ENCODE results near the gene CAMKK2.

The CAMKK2 gene

DNA sequence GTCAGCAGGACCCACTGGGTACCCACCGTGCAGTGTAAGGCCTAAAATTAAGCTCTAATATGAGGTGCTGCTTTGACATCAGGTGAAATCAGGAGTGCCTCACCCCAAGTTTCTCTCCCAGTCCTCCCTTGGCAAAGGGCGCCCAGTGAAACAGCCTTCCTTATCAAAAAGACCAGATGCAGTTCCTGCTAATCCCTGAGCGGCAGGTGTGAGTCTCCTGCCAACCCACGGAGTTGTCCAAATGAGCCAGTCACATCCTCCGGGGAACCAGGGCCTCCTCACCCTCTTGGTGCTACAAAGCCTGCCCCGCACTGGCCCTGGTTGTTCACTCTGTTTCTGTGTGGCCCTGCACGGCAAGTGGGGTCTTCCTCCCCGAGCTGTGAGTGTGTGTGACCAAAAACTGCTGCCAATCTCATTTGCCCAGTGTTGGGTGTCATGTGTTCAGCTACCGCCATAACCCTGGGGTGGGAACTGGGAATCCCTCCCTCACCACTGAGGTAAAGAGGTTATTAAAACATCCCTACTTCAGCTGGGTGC is 106.8 kb downstream of the CAMKK2 start:
- Histone ChIP-seq H3K36me3 (ENCODE audit: control insufficient read depth in 2 of 2, insufficient read depth in 1 of 2, low read length in 2 of 2) (no peaks in the 10 kb centered on the region), H3K27ac (ENCODE audit: extremely low read depth, low read depth, low read length) (no peak overlapping the region), H3K4me1 (ENCODE audit: control insufficient read depth, insufficient read depth, low read length) (no peaks in the 10 kb centered on the region), H3K9me3 (ENCODE audit: control insufficient read depth, insufficient read depth, low read depth, low read length) (no peaks in the 10 kb centered on the region), H3K4me3 (ENCODE audit: low read depth, low read length) (no peak overlapping the region)
- POLR2A ChIA-PET = interaction anchor here (0.7 kb wide), 1 partner anchor 1294 kb away, joined by 3 read pairs; no protein-coding TSS in a partner anchor
- no peak for TF ChIP-seq FEZF1 (tag by site-specific recombination; IDR thresholded peaks at IDR 0.05)
- TF ChIP-seq, protein P1, sequence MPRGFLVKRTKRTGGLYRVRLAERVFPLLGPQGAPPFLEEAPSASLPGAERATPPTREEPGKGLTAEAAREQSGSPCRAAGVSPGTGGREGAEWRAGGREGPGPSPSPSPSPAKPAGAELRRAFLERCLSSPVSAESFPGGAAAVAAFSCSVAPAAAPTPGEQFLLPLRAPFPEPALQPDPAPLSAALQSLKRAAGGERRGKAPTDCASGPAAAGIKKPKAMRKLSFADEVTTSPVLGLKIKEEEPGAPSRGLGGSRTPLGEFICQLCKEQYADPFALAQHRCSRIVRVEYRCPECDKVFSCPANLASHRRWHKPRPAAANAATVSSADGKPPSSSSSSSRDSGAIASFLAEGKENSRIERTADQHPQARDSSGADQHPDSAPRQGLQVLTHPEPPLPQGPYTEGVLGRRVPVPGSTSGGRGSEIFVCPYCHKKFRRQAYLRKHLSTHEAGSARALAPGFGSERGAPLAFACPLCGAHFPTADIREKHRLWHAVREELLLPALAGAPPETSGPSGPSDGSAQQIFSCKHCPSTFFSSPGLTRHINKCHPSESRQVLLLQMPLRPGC (tag by site-specific recombination; IDR thresholded peaks at IDR 0.05) = no peak
- TF ChIP-seq MYNN (tag by site-specific recombination; IDR thresholded peaks at IDR 0.05; ENCODE audit: borderline replicate concordance) = no peak
- TF ChIP-seq WT1 (tag by site-specific recombination; IDR thresholded peaks at IDR 0.05) = no peak
- TF ChIP-seq ZNF639 (tag by site-specific recombination; IDR thresholded peaks at IDR 0.05) = no peak
- no peak for TF ChIP-seq ZNF677 (tag by site-specific recombination; IDR thresholded peaks at IDR 0.05)
- TF ChIP-seq ZNF561 (tag by site-specific recombination; IDR thresholded peaks at IDR 0.05; ENCODE audit: borderline replicate concordance) = no peak
- TF ChIP-seq ATF2 (tag by site-specific recombination; IDR thresholded peaks at IDR 0.05; ENCODE audit: low read depth) = no peak
- TF ChIP-seq KLF1 (tag by site-specific recombination; IDR thresholded peaks at IDR 0.05) = no peak
- no peak for TF ChIP-seq ZNF184 (tag by site-specific recombination; IDR thresholded peaks at IDR 0.05)
- TF ChIP-seq ZNF701 (tag by site-specific recombination; IDR thresholded peaks at IDR 0.05) = no peak
- TF ChIP-seq ZIC2 (tag by site-specific recombination; IDR thresholded peaks at IDR 0.05) = no peak
- TF ChIP-seq ZNF155 (tag by site-specific recombination; IDR thresholded peaks at IDR 0.05) = no peak
- TF ChIP-seq ZNF645 (tag by site-specific recombination; IDR thresholded peaks at IDR 0.05) = no peak
- TF ChIP-seq ZNF423 (tag by site-specific recombination; IDR thresholded peaks at IDR 0.05) = no peak
- TF ChIP-seq ZBTB1 (tag by site-specific recombination; IDR thresholded peaks at IDR 0.05) = no peak
- TF ChIP-seq ZNF391 (tag by site-specific recombination; IDR thresholded peaks at IDR 0.05; ENCODE audit: borderline replicate concordance, low read depth) = no peak
- no peak for TF ChIP-seq ZBTB20 (tag by site-specific recombination; IDR thresholded peaks at IDR 0.05)
- TF ChIP-seq ZBTB48 (tag by site-specific recombination; IDR thresholded peaks at IDR 0.05) = no peak
- CTCF ChIA-PET = interaction anchor here (0.7 kb wide), 1 partner anchor 33 kb away, joined by 3 read pairs; no protein-coding TSS in a partner anchor

GRCh38 chr12:121189131-121189530 is 107.4 kb downstream of the CAMKK2 start:
- Histone ChIP-seq H3K9me3 (ENCODE audit: control insufficient read depth, insufficient read depth, low read depth, low read length) (no peaks in the 10 kb centered on the region), H3K4me1 (ENCODE audit: control insufficient read depth, insufficient read depth, low read length) (no peaks in the 10 kb centered on the region), H3K36me3 (ENCODE audit: control insufficient read depth in 2 of 2, insufficient read depth in 1 of 2, low read length in 2 of 2) (no peaks in the 10 kb centered on the region), H3K27ac (ENCODE audit: extremely low read depth, low read depth, low read length) (no peak overlapping the region), H3K4me3 (ENCODE audit: low read depth, low read length) (no peak overlapping the region)
- ChIA-PET CTCF (interaction anchor here (1.5 kb wide), 1 partner anchor 184 kb away, joined by 3 read pairs; no protein-coding TSS in a partner anchor), POLR2A (interaction anchor here (0.7 kb wide), 1 partner anchor 1295 kb away, joined by 3 read pairs; no protein-coding TSS in a partner anchor)
- no peak for TF ChIP-seq ZBTB17 (tag by site-specific recombination; IDR thresholded peaks at IDR 0.05)
- TF ChIP-seq ZNF366 (tag by site-specific recombination; conservative IDR thresholded peaks at IDR 0.05) = no peak
- no peak for TF ChIP-seq ZNF37A (tag by site-specific recombination; IDR thresholded peaks at IDR 0.05)
- TF ChIP-seq, protein P2, sequence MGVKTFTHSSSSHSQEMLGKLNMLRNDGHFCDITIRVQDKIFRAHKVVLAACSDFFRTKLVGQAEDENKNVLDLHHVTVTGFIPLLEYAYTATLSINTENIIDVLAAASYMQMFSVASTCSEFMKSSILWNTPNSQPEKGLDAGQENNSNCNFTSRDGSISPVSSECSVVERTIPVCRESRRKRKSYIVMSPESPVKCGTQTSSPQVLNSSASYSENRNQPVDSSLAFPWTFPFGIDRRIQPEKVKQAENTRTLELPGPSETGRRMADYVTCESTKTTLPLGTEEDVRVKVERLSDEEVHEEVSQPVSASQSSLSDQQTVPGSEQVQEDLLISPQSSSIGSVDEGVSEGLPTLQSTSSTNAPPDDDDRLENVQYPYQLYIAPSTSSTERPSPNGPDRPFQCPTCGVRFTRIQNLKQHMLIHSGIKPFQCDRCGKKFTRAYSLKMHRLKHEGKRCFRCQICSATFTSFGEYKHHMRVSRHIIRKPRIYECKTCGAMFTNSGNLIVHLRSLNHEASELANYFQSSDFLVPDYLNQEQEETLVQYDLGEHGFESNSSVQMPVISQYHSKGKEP (tag by site-specific recombination; IDR thresholded peaks at IDR 0.05) = no peak
- TF ChIP-seq MEIS1 (CRISPR knock-in tag; IDR thresholded peaks at IDR 0.05; ENCODE audit: borderline replicate concordance) = no peak
- TF ChIP-seq ZNF184 (tag by site-specific recombination; IDR thresholded peaks at IDR 0.05) = no peak
- no peak for TF ChIP-seq ZNF121 (tag by site-specific recombination; IDR thresholded peaks at IDR 0.05)
- TF ChIP-seq REPIN1 (tag by site-specific recombination; IDR thresholded peaks at IDR 0.05; ENCODE audit: low read depth) = no peak
- TF ChIP-seq ZNF140 (tag by site-specific recombination; IDR thresholded peaks at IDR 0.05) = no peak
- TF ChIP-seq ZNF76 (tag by site-specific recombination; IDR thresholded peaks at IDR 0.05; ENCODE audit: borderline replicate concordance, low read depth) = no peak
- no peak for TF ChIP-seq ZNF830 (tag by site-specific recombination; IDR thresholded peaks at IDR 0.05; ENCODE audit: low read depth)
- no peak for TF ChIP-seq MZF1 (tag by site-specific recombination; IDR thresholded peaks at IDR 0.05; ENCODE audit: borderline replicate concordance)
